Articular chondrocyte of knee joint (primary cell): Measurements from ENCODE around the gene CPNE5. TPM values are rescaled to one million over a fixed set of nuclear protein-coding genes. Genes with fewer than 3 reads are reported as not detected.

Experiments
- total RNA-seq: library from RNA; depleted of rRNA; stranded (reverse); fragments of >200 nt; gene quantifications from 2 replicates; pipeline ENCODE4 v1.2.3, GENCODE V29; 2012

The CPNE5 gene
- 0.65 and 0.76 TPM in 2 replicates for total RNA-seq

DNA sequence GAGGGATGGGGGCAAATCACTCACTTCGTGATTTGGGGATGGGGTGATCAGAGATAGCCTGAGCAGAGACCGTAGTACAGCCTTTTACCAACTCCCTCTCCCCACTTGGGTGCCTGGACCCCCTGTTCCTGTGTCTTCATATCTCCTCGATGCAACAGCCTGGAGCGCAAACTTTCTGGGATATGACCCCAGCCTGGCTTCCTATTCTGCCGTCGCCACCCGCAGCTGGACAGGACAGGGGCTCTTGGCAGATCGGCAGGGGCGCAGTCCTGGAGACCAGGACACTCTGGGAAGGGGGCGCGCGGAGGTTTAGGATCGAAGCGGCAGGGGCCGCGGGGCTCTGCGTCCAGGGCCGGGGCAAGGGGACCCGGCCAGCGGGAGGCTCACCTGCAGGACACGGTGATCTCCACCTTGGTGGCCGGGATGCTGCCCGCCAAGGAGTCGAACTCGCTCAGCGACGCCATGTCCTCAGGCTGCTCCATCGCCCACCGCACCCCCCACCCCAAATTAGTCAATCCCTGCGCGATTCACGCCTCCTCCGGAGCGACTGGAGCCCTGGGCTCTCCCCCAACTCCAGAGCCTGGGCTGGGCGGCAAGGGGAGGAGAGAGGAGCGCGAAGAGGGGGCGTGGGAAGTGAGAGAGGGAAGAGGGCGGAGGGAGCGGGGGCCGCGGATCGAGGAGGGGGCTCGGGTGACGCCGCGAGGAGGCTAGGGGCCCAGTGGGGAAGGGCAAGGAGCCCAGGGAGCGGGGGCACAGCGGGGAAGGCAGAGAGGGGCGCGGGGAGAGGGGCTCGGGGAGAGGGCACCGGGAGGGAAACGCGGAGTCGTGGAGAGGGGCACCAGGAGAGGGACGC is at the start of gene CPNE5:
TSS of gene CPNE5 (minus strand) at position 549 of the 853 bp plus-strand sequence. CDS start at position 482, 67 bp downstream.

DNA sequence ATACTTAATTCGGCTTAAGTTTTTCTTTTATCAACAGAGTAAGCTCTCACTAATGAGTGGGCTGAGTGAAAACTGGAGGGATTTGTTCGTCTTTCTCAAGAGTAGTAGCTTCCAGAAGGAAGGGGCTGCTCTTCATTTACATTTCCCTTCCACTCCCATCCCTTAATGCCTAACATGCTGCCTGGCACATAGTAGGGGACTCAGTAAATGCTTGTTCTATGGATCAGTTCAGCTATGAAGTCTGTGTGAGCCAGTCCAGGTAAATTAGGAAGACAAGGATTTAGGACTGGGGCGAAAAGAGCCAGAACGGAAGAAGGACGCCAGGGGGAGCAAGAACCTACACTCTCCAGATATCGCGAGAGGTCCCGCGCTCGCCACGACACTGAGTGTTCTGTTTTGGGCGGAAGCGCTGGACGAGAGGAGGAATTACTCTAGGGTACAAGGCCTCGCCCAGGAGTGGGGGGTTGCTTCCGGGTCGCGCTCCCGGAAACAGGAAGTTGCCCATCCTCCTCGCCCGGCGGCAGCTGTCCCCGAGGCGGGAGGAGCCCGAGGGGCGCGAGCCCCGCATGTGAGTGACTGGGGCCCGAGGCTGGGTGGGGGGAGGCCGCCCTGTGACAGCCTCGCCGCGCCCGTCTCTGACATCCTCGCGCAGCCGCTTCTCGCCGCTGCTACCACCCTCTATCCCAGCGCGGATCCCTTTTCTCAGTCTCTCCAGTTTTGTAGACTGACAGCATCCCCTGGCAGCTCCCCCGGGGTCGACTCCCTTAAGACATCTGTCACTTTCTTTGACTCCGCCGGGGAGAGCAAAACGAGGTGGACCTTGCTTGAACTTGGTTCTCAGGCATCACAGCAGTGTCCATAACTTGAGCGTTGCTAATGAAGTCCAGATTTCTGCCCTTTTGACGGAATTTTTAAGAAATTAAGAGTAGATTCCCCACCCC is 46.5 kb upstream of the CPNE5 start, which contains the start of gene C6orf89:
TSS of gene C6orf89 (plus strand) at position 492 of the 941 bp plus-strand sequence. CDS start 13,493 bp downstream, outside the sequence.

GRCh38 chr6:36874443-36875249 is 35.4 kb upstream of the CPNE5 start, which contains the start of gene PPIL1:
Gene PPIL1 (minus strand): TSS chr6:36874803. CDS start chr6:36874772, 31 bp downstream.

DNA sequence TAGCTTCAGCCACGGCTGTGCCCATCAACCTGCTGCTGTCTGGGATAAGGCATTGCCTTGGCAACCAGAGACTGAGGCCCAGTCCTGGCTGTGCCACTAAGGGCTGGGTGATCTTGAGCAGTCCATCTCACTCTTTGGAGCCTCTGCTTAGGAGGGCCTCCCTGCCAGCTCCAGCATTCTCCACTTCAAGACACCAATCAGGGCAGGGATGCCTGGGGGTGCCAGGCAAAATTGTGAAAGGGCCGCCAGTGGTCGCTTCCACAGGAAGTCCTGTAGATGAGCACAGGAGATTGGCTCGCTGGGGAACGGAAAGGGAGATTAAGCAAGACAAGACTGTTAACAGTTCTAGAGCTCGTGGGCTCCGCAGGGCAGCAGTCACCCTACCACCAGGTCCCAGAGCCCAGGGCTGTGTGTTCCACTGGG is 141.8 kb downstream of the CPNE5 start, which contains the start of gene RAB44:
TSS of gene RAB44 (plus strand) at position 346 of the 423 bp plus-strand sequence. CDS start 6,410 bp downstream, outside the sequence.

Other genes starting within 250 kb of the CPNE5 start
- 277 and 466 TPM in 2 replicates for gene SRSF3, start 245.1 kb downstream of the CPNE5 start, total RNA-seq
- gene CDKN1A, start 160.7 kb downstream of the CPNE5 start, total RNA-seq: 179 and 284 TPM in 2 replicates
- under 0.01 and 0.13 TPM in 2 replicates for gene RAB44, start 141.6 kb downstream of the CPNE5 start, total RNA-seq
- gene PPIL1, start 35.4 kb upstream of the CPNE5 start, total RNA-seq: 18.9 and 21.2 TPM in 2 replicates
- gene C6orf89, start 46.5 kb upstream of the CPNE5 start, total RNA-seq: 90.9 and 98.8 TPM in 2 replicates
- under 0.01 and 0.52 TPM in 2 replicates for gene PI16, start 115.3 kb upstream of the CPNE5 start, total RNA-seq
- gene MTCH1, start 146.8 kb upstream of the CPNE5 start, total RNA-seq: 208 and 250 TPM in 2 replicates
- gene FGD2, start 166.2 kb upstream of the CPNE5 start, total RNA-seq: not detected in 2 replicates